Left hindlimb (tissue), 1 donor: Measurements from ENCODE around the gene CD151.

Experiments
- DNase-seq: peaks from one replicate; pipeline ENCODE4 v3.0.0-alpha.2; 2018

Gene CD151

DNA sequence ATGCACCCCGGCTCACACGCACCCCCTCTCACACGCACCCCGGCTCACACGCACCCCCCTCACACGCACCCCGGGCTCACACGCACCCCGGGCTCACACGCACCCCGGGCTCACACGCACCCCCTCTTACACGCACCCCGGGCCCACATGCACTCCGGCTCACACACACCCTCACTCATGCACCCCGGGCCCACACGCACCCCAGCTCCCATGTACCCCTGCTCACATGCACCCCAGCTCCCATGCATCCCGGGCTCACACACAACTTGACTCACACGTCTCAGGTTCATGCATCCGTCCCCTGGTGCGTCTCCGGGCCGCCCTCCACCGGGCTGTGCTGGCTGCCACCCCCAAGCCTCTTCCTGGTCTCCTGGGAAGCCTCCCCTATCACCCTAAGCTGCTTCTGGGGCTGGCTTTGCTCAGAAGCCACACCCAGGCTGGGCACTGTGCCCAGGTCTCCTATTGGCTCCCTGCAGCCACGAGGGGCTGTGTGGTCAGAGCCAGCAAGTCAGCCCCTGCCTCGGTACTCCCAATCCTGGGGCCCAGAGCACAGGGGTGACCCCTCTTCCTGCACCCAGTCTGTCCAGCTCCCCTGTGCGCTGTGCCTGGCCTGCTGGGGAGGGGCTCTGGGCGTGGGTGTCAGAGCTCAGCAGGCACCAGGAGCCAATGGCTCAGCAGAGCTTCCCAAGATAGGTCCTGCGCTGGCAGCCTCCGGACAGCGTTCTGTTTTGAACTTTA is 26.8 kb downstream of the CD151 start:
- peak; percentile 85 for DNase-seq

GRCh38 chr11:860234-861104 is 27.7 kb downstream of the CD151 start:
- DNase-seq: no peak

- no peak for DNase-seq
Measured at GRCh38 chr11:861105-861479, 28.3 kb downstream of the CD151 start.

- DNase-seq: no peak
Measured at GRCh38 chr11:862081-862661, 29.4 kb downstream of the CD151 start.

DNA sequence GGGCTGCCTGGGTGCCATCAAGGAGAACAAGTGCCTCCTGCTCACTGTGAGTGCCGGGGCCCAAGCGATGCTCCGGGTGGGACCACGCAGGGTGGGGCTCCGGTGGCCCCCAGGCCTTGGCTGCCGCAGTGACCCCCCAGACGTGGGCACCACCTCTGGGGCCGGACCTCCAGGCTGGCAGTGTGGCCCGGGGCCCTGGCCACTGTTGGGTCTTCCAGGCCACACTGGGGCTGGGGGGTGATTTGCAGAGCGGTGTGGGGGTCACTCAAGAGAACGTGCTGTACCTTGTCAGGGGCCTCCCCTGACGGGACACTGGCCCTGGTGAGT is 29.9 kb downstream of the CD151 start:
- no peak for DNase-seq

DNA sequence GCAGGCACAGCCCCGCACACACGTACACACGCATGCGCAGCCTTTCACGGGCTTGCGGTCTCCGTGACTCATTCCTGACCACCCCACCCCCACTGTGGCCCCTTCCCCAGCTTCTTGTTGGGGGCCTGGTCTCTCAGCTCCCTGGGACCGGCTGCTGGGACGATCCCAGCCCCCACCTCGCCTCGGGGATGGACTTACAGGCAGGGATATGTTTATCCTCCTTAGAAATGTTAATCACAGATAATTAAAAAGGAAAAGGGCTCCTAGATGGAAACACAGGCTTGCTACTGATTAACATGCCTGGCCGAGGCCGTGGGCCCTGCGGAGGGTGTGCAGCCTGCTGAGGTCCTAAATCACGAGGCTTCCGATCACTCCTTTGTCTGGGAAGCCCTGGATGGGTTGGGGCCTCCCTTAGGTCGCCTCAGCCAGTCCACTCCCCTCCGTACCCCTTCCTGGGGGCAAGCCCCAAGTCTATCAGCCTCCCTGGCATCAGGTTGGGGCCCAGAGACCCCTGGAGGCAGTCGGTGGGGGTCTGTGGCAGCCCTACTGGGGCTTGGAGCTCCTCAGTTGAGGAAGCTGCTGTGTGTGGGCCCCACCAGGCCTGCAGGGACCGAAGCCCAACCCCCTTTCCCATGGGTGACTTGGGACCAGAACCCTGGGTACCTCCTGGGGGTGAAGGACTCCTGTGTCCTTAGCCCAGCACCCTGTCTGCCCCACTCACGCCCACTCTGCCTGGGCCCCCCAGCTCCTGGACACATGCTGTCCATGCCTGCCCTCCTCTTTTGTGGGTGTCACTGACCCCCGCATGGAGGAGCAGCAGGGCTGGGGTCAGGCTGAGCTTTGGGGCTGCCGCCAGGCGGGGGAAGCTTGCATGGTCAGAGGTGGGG is 30.5 kb downstream of the CD151 start:
- DNase-seq: no peak

DNA sequence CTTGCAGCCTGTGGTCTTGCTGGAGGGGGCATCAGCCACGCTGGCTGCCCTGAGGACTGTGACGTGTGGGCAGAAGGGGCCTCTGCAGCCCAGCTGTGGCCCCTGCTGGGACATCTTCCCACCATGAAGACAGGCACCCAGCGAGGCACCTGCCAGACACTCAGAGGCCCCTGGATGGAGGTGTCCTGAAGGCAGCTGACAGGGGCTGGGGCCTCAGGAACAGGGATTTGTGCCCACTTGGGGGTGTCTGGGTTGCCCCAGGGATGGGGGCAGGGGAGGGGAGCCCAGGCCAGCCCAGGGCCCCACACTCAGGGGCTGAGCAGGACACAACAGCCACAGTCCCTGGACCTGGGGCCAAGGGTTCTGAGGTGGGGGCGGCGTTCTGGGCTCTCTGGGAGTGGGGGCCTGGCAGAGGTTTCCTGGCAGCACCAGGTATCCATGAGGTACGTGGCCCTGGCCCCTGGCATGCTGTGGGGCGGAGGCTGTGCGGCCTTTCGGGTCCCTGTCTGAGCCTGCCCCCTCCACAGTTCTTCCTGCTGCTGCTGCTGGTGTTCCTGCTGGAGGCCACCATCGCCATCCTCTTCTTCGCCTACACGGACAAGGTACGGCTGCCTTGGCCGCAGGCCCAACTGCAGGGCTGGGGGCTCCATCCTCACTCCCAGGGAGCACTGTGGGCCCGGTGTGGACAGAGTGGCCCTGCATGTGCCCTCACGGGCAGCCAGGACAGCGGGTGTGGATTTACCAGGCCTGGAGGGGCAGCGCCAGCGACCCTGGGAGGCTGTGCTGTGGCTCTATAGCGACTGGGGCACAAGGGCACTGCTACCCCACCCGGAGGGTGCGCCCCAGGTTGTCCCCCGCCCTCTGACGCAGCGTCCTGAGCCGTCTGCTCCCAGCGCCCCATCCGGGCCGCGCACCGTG is 31.4 kb downstream of the CD151 start:
- no peak for DNase-seq

GRCh38 chr11:864898-865297 is 32.1 kb downstream of the CD151 start:
- DNase-seq: no peak

DNA sequence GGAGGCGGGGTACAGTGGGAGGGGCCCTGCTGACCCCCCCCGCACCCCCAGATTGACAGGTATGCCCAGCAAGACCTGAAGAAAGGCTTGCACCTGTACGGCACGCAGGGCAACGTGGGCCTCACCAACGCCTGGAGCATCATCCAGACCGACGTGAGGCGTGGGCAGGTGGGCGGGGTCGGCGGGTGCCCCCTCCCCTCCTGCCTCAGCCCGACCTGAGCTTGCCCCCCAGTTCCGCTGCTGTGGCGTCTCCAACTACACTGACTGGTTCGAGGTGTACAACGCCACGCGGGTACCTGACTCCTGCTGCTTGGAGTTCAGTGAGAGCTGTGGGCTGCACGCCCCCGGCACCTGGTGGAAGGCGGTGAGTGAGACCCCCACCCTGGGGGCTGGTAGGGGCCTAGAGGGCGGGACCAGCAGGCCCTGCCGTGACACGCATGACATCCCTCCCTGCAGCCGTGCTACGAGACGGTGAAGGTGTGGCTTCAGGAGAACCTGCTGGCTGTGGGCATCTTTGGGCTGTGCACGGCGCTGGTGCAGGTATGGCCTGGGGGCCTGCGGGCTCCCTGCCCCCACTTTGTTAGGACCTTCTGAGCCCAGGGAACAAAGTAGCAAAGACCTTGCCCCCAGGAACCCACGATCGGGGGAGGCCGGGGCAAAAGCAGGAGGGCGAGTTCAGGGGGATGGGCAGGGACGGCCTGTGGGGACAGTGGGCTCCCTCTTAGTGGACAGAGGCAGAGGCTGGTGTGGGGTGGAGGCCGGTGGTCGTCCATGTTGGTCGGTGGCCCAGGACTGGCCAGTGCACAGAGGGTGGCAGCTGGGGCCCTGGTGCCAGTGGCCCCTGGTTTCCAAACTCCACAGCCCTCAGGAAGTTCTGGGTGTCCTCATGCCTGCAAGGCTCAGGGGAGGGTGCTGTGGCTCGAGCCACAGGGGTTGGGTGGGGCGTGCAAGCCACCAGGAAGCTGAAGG is 33.0 kb downstream of the CD151 start:
- no peak for DNase-seq

GRCh38 chr11:866481-866880 is 33.7 kb downstream of the CD151 start:
- DNase-seq: no peak

- DNase-seq: no peak
Measured at GRCh38 chr11:867856-868358, 35.2 kb downstream of the CD151 start.

DNA sequence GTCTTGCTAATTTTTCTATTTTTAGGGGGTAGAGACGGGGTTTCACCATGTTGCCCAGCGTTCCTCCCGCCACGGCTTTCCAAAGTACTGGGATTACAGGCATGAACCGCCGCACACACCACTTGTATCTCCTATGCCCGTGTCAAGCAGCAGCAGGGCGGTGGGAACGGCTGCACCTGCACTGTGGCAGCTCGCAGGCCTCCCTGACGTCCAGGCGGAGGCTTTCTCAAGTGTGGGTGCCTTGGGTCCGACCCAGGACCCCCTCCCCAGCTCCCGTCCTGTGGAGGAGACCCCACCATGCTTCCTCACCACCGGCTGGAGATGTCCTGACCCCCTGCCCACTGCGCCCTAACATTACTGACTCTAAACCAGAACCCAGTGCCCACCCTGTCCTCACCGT is 35.6 kb downstream of the CD151 start:
- no peak for DNase-seq

GRCh38 chr11:868802-869201 is 36.0 kb downstream of the CD151 start:
- DNase-seq: no peak

DNA sequence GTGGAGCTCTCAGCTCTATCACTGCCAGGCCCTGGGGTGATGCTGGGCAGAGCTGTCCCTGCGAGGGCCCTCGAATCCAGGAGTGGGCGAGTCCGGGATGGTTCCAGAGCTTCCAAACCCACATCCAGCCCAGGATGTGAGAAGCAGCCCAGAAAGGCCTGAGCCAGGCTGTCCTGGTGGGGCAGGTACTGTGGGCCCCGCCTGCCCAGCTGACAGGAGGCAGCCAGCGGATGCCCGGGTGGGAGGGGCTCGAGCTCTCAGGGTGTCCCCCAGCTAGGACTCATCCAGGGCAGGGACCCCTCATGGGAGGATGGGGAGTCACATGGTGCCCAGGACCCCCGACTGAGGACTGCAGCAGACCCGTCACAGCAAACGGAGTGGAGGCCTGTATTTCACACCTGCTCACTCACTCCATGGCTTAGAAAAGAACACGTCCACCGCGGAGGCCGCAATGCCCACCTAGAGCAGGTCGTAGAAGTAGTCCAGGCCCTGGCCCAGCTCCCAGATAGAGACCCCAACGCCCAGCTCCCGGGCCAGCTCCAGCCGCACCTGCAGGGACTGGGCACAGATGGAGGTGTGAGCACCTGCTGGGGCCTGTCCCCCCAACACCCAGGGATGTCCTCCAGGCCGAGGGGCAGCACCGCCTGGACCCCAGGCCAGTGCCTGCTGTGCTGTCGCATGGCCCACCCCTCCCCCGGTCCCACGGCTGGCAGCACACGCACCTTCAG is 36.8 kb downstream of the CD151 start:
- no peak for DNase-seq

- DNase-seq: no peak
Measured at GRCh38 chr11:870127-870413, 37.3 kb downstream of the CD151 start.

DNA sequence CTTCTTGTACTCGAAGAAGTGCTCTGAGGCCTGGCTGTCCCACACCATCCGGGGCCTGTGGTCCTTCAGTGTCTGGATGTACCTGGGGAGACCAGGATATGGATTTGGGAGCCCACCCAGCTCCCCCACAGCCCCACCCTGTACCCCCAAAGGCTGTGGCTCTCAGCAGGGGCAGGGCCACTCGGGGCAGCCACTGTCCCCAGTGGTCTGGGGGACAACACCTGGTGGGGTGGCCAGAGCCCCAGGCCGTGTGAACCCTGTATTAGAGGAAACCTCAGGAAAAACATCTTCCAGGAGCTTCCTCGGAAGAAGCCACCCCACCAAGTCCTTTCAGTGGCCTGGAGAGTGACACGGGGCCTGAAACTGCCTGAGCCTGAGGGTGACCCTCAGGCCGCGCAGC is 37.7 kb downstream of the CD151 start:
- DNase-seq: no peak

GRCh38 chr11:871472-871871 is 38.7 kb downstream of the CD151 start:
- no peak for DNase-seq

DNA sequence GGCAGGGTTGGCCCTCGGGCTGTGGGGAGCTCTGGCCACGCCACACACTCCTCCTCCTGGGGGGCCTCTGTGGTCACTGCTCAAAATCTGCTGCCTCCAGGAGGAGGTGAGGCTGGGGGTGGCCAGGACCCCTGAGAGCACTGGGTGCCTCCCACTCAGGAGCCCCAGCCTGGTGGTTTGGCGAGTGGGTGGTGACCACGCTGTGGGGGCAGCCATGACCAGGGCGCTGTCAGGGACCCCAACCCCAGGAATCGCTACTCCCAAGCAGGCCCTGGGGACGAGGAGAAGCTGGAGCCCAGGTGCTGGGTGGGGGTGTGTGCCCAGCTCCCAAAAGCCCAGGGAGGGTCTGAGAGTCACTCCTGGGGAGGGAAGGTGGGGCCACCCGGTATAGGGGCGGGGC is 40.0 kb downstream of the CD151 start:
- DNase-seq: no peak

DNA sequence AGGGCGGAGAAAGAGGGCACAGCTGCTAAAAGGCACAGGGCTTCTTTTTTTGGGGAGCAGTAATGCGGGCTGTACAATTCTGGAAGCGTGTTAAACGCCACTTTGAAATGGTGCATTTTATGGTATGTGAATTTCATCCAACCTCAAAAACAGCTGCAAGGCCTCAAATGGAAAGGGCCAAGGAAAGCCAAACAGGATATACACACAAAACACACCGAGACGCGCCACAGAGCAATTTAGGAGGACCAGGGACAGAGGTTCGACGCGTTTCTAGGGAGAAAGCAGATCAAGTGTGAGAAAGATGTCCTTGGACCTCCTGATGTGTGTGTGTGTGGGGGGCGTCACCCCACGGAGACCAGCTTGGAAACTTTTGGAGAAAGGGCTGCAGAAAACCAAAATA is 41.0 kb downstream of the CD151 start:
- no peak for DNase-seq

- DNase-seq: no peak
Measured at GRCh38 chr11:875203-875602, 42.5 kb downstream of the CD151 start.
